D721Med (cell line): ENCODE data around the gene RGCC.
"Not testable (repeated sequence)": the region's sequence is repeated elsewhere in the genome, so short reads cannot be mapped to it uniquely, and the experiment has no call there.

ENCODE experiments used
- DNase-seq: peaks from one replicate; pipeline ENCODE4 v3.0.0; 2011; ENCODE audit warnings: low spot score; ENCODE audit not compliant: insufficient read length
- FAIRE-seq: peaks from 2 replicates; lab custom pipeline; 2011; peaks lifted over from hg19 to GRCh38; lab: Jason Lieb, UNC
- CTCF ChIP-seq: IDR thresholded peaks from 2 replicates; pipeline ENCODE4 v1.5.1; 2012; ENCODE audit warnings: mild to moderate bottlenecking, control low read depth; ENCODE audit not compliant: insufficient read depth; ENCODE audit errors: missing control alignments

Gene RGCC

GRCh38 chr13:41426047-41426446, 31.3 kb upstream of the RGCC start:
- DNase-seq (no peak), FAIRE-seq (no peak)
- no peak for TF ChIP-seq CTCF

- no peak for FAIRE-seq
- TF ChIP-seq CTCF, result no peak
- no peak for DNase-seq
These were observed 29.7 kb upstream of the RGCC start for GRCh38 chr13:41427666-41428065.

- TF ChIP-seq CTCF, result peak; percentile 11
- FAIRE-seq (no peak), DNase-seq (no peak)
These were observed 29.2 kb upstream of the RGCC start for GRCh38 chr13:41428155-41428554.

- not testable (repeated sequence) for DNase-seq, FAIRE-seq
These were observed 23.3 kb upstream of the RGCC start for GRCh38 chr13:41434030-41434429.

- FAIRE-seq (no peak), DNase-seq (no peak)
- no peak for TF ChIP-seq CTCF
These were observed 22.4 kb upstream of the RGCC start for GRCh38 chr13:41434831-41435520.

- FAIRE-seq (no peak), DNase-seq (no peak)
- no peak for TF ChIP-seq CTCF
These were observed 13.4 kb upstream of the RGCC start for GRCh38 chr13:41443969-41444368.

- DNase-seq (no peak), FAIRE-seq (no peak)
- no peak for TF ChIP-seq CTCF
These were observed 4.9 kb upstream of the RGCC start for GRCh38 chr13:41452462-41452861.
